ENCODE measurements around the gene LBP.

DNA sequence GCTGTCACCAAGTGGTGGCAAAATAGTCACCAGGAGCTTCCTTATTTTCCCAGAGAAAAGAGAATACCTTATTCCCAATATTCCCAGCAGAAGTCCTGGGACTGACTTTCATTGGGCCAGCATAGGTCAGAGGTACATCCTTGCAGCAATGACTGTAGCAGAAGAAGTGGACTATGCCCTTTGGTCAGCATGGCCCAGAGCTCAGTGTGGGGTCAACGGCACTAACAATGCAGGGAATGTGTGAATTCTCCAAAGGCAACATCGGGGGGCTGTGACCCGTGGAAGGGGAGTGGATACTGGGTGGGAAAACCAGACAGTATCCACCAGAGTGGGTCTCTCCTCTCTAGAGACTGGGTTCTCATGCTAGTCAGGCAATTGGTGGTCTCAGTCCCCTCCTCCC, 15.6 kb upstream of the LBP start:
- TF ChIP-seq EZH2 (IDR thresholded peaks at IDR 0.05; ENCODE audit: borderline replicate concordance, low read length): no peak
- TF ChIP-seq, protein P1, sequence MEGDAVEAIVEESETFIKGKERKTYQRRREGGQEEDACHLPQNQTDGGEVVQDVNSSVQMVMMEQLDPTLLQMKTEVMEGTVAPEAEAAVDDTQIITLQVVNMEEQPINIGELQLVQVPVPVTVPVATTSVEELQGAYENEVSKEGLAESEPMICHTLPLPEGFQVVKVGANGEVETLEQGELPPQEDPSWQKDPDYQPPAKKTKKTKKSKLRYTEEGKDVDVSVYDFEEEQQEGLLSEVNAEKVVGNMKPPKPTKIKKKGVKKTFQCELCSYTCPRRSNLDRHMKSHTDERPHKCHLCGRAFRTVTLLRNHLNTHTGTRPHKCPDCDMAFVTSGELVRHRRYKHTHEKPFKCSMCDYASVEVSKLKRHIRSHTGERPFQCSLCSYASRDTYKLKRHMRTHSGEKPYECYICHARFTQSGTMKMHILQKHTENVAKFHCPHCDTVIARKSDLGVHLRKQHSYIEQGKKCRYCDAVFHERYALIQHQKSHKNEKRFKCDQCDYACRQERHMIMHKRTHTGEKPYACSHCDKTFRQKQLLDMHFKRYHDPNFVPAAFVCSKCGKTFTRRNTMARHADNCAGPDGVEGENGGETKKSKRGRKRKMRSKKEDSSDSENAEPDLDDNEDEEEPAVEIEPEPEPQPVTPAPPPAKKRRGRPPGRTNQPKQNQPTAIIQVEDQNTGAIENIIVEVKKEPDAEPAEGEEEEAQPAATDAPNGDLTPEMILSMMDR (IDR thresholded peaks at IDR 0.05; ENCODE audit: low read length): no peak

Data from OCI-LY1 (cell line).